Spinal cord (tissue), 10 donors: Measurements from ENCODE around the gene RADIL. TPM values are rescaled to one million over a fixed set of nuclear protein-coding genes. Genes with fewer than 3 reads are reported as not detected.

ENCODE experiments used
- DNase-seq, 6 donors: peaks; one replicate each; pipeline versions ENCODE4 v3.0.0 to v3.0.0-alpha.2; 2013 to 2015; ENCODE audit warnings: low spot score in 6 of 6, low read depth in 4 of 6
- H3K27ac ChIP-seq: one replicate; pipeline ENCODE4 v1.5.1; 2013; ENCODE audit warnings: low read depth, low read length, control low read depth
- H3K27me3 ChIP-seq: one replicate; pipeline ENCODE4 v1.6.1; 2013; ENCODE audit warnings: low read length; ENCODE audit not compliant: control insufficient read depth, insufficient read depth
- H3K36me3 ChIP-seq: one replicate; pipeline ENCODE4 v1.6.1; 2013; ENCODE audit warnings: low read length; ENCODE audit not compliant: control insufficient read depth, insufficient read depth
- H3K4me1 ChIP-seq: one replicate; pipeline ENCODE4 v1.6.1; 2013; ENCODE audit warnings: low read length; ENCODE audit not compliant: control insufficient read depth, insufficient read depth
- H3K4me3 ChIP-seq: one replicate; pipeline ENCODE4 v1.5.1; 2013; ENCODE audit warnings: low read depth, low read length, control low read depth
- H3K9me3 ChIP-seq: one replicate; pipeline ENCODE4 v1.6.1; 2013; ENCODE audit warnings: low read length; ENCODE audit not compliant: control insufficient read depth, insufficient read depth
- WGBS: methylation state at CpG from one replicate; pipeline ENCODE4 v1.1.5; 2013; ENCODE audit warnings: missing lambda C conversion rate; ENCODE audit not compliant: insufficient coverage; 5-methylcytosine and 5-hydroxymethylcytosine counted together
- long read RNA-seq, 4 donors: transcript quantifications; one replicate each; lab custom pipeline, GENCODE V29; 2026
- polyA plus RNA-seq, 2 donors: library from polyadenylated mRNA; unstranded; fragments of 120-200 nt; gene quantifications; one replicate each; pipeline ENCODE4 v1.2.1, GENCODE V29; 2013; ENCODE audit not compliant: insufficient read length in 2 of 2
- total RNA-seq, 2 donors: library from RNA; depleted of rRNA in 1 of 2; stranded (reverse); fragments of 120-200 nt in 1 of 2; fragments of >200 nt in 1 of 2; gene quantifications; one replicate each; pipeline versions ENCODE4 v1.2.3 to v1.2.4, GENCODE V29; 2013 to 2014
- donor health status: healthy.

RADIL gene
- total RNA-seq (1 to 10 TPM; 4.8 to 7.5 TPM), polyA plus RNA-seq (10 to 100 TPM; 18.9 to 23.7 TPM)
- long read RNA-seq, donor 1, partial matches to known transcripts, result 6 of 8 reads
- long read RNA-seq, donor 1, other reads (novel, unspliced or antisense), result 0 of 8 reads
- long read RNA-seq, donor 2, result 0 reads
- long read RNA-seq, donor 3, result 0 reads
- long read RNA-seq, donor 4, result 0 reads

- peak; percentile 59 to 98 (median 88) for DNase-seq
- Histone ChIP-seq H3K27me3 (no peaks in the 10 kb centered on the region), H3K9me3 (no peaks in the 10 kb centered on the region), H3K4me1 (peaks cover 42% of the 10 kb centered on the region), H3K4me3 (peak within 1 kb of the TSS; percentile 66), H3K36me3 (peaks cover 12% of the 10 kb centered on the region), H3K27ac (peak within 1 kb of the TSS; percentile 89)
- under 1% methylated on average over 69 of the region's 72 CpGs for WGBS
Measured at GRCh38 chr7:4883372-4884144, at the start of gene RADIL. RADIL (minus strand) TSS chr7:4883716; CDS start chr7:4878139, 5,577 bp downstream.

- H3K27ac ChIP-seq, result peak overlapping the region; percentile 98
- peaks cover 11% of the 10 kb centered on the region for H3K36me3 ChIP-seq
- no peaks in the 10 kb centered on the region for H3K27me3 ChIP-seq
- DNase-seq, result peak; percentile 72 to 95 (median 82)
- 10% methylated on average over 2 of the region's 12 CpGs for WGBS
- peaks cover 56% of the 10 kb centered on the region for H3K4me1 ChIP-seq
- no peaks in the 10 kb centered on the region for H3K9me3 ChIP-seq
- no peak overlapping the region for H3K4me3 ChIP-seq
Measured at GRCh38 chr7:4931943-4932342, 48.4 kb upstream of the RADIL start.

GRCh38 chr7:4929005-4929404 is 45.5 kb upstream of the RADIL start:
- DNase-seq, result no peak
- 94% methylated on average over 8 of the region's 8 CpGs for WGBS
- H3K36me3 ChIP-seq, result peaks cover 17% of the 10 kb centered on the region

GRCh38 chr7:4928445-4928844 is 44.9 kb upstream of the RADIL start:
- WGBS, result 95% methylated on average over 2 of the region's 2 CpGs
- Histone ChIP-seq H3K27me3 (no peaks in the 10 kb centered on the region), H3K4me1 (peaks cover 38% of the 10 kb centered on the region), H3K4me3 (no peak overlapping the region), H3K27ac (no peak overlapping the region), H3K9me3 (no peaks in the 10 kb centered on the region), H3K36me3 (peaks cover 17% of the 10 kb centered on the region)
- DNase-seq, result no peak

More at GRCh38 chr7:4929005-4929404, 45.5 kb upstream of the RADIL start:
- H3K4me3 ChIP-seq, result no peak overlapping the region
- no peak overlapping the region for H3K27ac ChIP-seq
- H3K9me3 ChIP-seq, result no peaks in the 10 kb centered on the region
- H3K4me1 ChIP-seq, result peaks cover 43% of the 10 kb centered on the region
- H3K27me3 ChIP-seq, result no peaks in the 10 kb centered on the region

GRCh38 chr7:4919969-4920766 is 36.7 kb upstream of the RADIL start:
- H3K27ac ChIP-seq, result no peak overlapping the region
- H3K36me3 ChIP-seq, result peaks cover 24% of the 10 kb centered on the region
- H3K9me3 ChIP-seq, result no peaks in the 10 kb centered on the region
- H3K27me3 ChIP-seq, result no peaks in the 10 kb centered on the region
- WGBS, result 89% methylated on average over 18 of the region's 19 CpGs
- no peak overlapping the region for H3K4me3 ChIP-seq
- peaks cover 4% of the 10 kb centered on the region for H3K4me1 ChIP-seq
- DNase-seq, result no peak

- Histone ChIP-seq H3K4me3 (no peak overlapping the region), H3K4me1 (peaks cover 4% of the 10 kb centered on the region), H3K36me3 (peaks cover 30% of the 10 kb centered on the region), H3K9me3 (no peaks in the 10 kb centered on the region), H3K27me3 (no peaks in the 10 kb centered on the region), H3K27ac (no peak overlapping the region)
- WGBS, result 62% methylated on average over 3 of the region's 8 CpGs
- DNase-seq, result no peak
Measured at GRCh38 chr7:4916113-4916512, 32.6 kb upstream of the RADIL start.

GRCh38 chr7:4911111-4911828 is 27.8 kb upstream of the RADIL start:
- no peak for DNase-seq
- H3K4me1 ChIP-seq, result no peaks in the 10 kb centered on the region
- H3K4me3 ChIP-seq, result no peak overlapping the region
- H3K36me3 ChIP-seq, result peaks cover 56% of the 10 kb centered on the region
- H3K27me3 ChIP-seq, result no peaks in the 10 kb centered on the region
- WGBS, result 89% methylated on average over 11 of the region's 20 CpGs
- H3K27ac ChIP-seq, result no peak overlapping the region
- no peaks in the 10 kb centered on the region for H3K9me3 ChIP-seq

- no peak for DNase-seq
- H3K4me3 ChIP-seq, result no peak overlapping the region
- H3K27me3 ChIP-seq, result no peaks in the 10 kb centered on the region
- peaks cover 63% of the 10 kb centered on the region for H3K36me3 ChIP-seq
- no peaks in the 10 kb centered on the region for H3K4me1 ChIP-seq
- H3K27ac ChIP-seq, result no peak overlapping the region
- WGBS, result 57% methylated on average over 1 of the region's 1 CpG
- no peaks in the 10 kb centered on the region for H3K9me3 ChIP-seq
Measured at GRCh38 chr7:4906682-4907081, 23.2 kb upstream of the RADIL start.

GRCh38 chr7:4905171-4905570 is 21.7 kb upstream of the RADIL start:
- no peaks in the 10 kb centered on the region for H3K27me3 ChIP-seq
- no peaks in the 10 kb centered on the region for H3K9me3 ChIP-seq
- peaks cover 50% of the 10 kb centered on the region for H3K36me3 ChIP-seq
- DNase-seq, result no peak
- H3K4me1 ChIP-seq, result no peaks in the 10 kb centered on the region
- no peak overlapping the region for H3K4me3 ChIP-seq
- no CpG with 5 or more reads among the region's 1 CpG for whole genome bisulfite sequencing
- H3K27ac ChIP-seq, result no peak overlapping the region
